Neuron (in vitro differentiated cells): Measurements from ENCODE around the gene PSMA3.
A peak's percentile ranks its signal among the peaks of the same experiment; 100 is the strongest.

ENCODE experiments used
- H2AFZ ChIP-seq: one replicate; pipeline ENCODE4 v1.6.1; 2013; ENCODE audit warnings: low read depth, mild to moderate bottlenecking, inconsistent platforms, low read length, moderate library complexity
- H3K27me3 ChIP-seq: one replicate; pipeline ENCODE4 v1.6.1; 2013; ENCODE audit warnings: low read length; ENCODE audit not compliant: insufficient read depth
- H3K36me3 ChIP-seq: one replicate; pipeline ENCODE4 v1.6.1; 2013; ENCODE audit warnings: low read length; ENCODE audit not compliant: insufficient read depth
- H3K4me1 ChIP-seq: one replicate; pipeline ENCODE4 v1.6.1; 2013; ENCODE audit warnings: low read length; ENCODE audit not compliant: insufficient read depth
- H3K4me3 ChIP-seq: 2 replicates; pipeline ENCODE4 v1.5.1; 2013; ENCODE audit warnings: mild to moderate bottlenecking, low read length, moderate library complexity
- H3K9me3 ChIP-seq: one replicate; pipeline ENCODE4 v1.6.1; 2013; ENCODE audit warnings: low read length

PSMA3 gene

GRCh38 chr14:58297762-58298476, 53.3 kb downstream of the PSMA3 start:
- peaks cover 19% of the 10 kb centered on the region for H3K4me1 ChIP-seq
- H3K27me3 ChIP-seq: no peaks in the 10 kb centered on the region
- H2AFZ ChIP-seq: peak overlapping the region; percentile 41
- no peaks in the 10 kb centered on the region for H3K9me3 ChIP-seq
- peaks cover 29% of the 10 kb centered on the region for H3K36me3 ChIP-seq
- H3K4me3 ChIP-seq: peak overlapping the region; percentile 85

DNA sequence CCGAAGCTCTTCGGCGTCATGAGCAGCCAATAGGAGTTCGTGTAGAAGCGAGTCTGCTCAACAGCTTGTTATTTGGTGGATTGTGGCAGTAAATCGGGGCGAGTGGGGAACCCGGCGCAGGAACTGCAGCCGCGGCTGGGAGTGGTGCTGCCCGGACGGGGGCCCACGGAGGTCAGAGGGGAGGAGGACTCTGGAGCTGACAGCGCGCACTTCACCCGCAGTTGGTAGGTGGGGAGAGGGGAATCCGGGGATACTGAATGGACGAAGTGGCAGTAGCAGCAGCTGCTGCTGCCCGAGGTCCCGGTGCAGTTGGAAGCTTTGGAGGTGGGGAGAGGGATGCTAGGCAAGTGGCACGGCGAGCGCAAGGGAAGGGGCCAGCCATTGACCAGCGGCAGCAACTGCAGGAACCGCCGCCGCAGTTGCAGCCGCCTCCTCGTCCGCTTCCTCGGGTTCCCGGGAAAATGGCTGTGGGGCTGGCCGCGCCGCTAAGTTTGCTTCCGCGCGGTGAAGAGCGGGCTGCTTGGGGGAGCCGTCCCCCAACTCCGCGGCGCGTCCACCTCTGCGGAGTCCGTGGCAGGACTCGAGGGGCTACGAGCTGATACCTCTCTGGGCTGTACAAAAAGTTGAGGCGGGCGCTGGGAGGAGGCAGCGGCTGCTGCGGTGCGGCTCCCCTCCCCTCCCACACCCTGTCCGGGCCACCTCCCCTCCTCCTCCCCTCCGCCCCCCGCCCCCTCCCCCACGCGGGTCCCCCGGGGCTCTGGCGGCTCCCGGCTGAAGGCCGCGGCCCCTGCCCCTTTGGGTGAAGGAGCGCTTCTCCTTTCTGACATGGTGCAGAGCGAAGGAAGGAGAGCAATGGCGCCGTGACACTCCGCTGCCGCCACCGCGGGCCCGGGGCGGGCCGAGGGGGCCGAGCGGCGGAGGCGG, 54.1 kb downstream of the PSMA3 start, which contains the start of gene ARID4A:
Gene ARID4A (plus strand): TSS at position 79 of the 924 bp plus-strand sequence. CDS start 1,300 bp downstream, outside the sequence.
- H3K4me1 ChIP-seq: peaks cover 19% of the 10 kb centered on the region
- H3K36me3 ChIP-seq: peaks cover 30% of the 10 kb centered on the region

DNA sequence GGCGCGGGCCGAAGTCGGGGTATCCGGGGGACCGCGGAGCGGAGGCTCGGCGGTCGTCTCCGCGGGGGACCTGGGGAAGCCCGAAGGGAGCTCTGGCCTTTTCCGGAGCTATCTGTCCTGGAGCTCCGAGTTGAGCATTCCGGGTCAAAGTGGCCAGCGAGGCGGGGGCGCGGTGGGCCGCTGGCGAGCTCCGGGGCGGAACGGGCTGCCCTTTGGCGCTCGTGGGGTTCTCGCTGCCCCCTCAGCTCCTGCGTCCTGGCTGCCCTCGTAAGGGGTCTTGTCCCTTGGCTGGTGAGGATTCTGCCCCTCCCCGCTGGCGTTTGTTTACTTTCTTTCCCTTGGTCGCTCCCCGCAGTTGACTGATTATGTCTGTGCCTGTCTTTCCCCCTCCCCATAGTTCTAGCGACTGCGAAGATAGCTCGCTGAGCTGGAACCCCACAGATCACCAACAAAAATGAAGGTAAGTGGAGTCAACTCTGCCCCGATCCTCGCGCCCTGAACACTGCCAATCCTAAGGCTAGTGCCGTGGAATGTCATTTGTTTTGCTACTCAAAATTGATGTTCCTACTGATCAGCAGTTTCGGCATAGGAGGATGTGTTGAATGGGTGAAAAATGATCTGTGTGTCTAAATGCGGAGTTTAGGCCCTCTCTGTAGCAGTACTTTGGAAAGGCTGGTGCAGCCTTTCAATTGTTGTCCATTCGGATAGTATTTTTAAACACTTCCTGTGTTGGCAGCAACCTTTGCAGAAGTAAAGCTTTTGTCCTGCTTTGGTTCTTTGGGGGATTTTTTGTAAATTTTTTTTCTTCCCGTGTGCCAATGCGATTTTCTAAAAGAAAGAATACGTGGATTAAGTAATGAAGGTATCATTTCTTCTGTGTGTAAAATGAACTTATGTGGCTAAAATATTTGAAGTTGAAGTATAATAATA, 55.0 kb downstream of the PSMA3 start:
- H3K4me1 ChIP-seq: peaks cover 19% of the 10 kb centered on the region
- H3K27me3 ChIP-seq: no peaks in the 10 kb centered on the region
- peak overlapping the region; percentile 67 for H3K4me3 ChIP-seq
- peak overlapping the region; percentile 35 for H2AFZ ChIP-seq
- peaks cover 25% of the 10 kb centered on the region for H3K36me3 ChIP-seq
- no peaks in the 10 kb centered on the region for H3K9me3 ChIP-seq

More for the DNA sequence above, 54.1 kb downstream of the PSMA3 start, which contains the start of gene ARID4A:
- Histone ChIP-seq H3K9me3 (no peaks in the 10 kb centered on the region), H3K27me3 (no peaks in the 10 kb centered on the region), H3K4me3 (peak within 1 kb of the TSS; percentile 85), H2AFZ (peak within 1 kb of the TSS; percentile 41)

DNA sequence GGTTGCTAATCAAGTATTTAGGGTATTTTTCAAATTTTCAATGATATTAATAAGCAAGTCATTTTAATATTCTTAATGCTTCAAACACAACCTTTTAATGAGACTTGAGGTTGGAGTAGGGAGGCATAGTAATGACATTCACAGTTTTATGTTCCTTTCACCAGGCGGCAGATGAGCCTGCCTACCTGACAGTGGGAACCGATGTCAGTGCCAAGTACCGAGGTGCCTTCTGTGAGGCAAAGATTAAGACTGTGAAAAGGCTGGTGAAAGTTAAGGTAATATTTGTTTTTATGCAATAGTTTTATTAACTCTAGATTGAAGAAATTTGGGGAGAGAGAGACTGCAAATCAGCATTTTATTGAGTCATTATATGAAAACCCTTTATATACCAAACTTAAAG, 56.8 kb downstream of the PSMA3 start:
- H3K9me3 ChIP-seq: no peaks in the 10 kb centered on the region
- H3K36me3 ChIP-seq: peaks cover 32% of the 10 kb centered on the region
- no peaks in the 10 kb centered on the region for H3K27me3 ChIP-seq
- peaks cover 16% of the 10 kb centered on the region for H3K4me1 ChIP-seq
- H2AFZ ChIP-seq: no peak overlapping the region
- H3K4me3 ChIP-seq: no peak overlapping the region

DNA sequence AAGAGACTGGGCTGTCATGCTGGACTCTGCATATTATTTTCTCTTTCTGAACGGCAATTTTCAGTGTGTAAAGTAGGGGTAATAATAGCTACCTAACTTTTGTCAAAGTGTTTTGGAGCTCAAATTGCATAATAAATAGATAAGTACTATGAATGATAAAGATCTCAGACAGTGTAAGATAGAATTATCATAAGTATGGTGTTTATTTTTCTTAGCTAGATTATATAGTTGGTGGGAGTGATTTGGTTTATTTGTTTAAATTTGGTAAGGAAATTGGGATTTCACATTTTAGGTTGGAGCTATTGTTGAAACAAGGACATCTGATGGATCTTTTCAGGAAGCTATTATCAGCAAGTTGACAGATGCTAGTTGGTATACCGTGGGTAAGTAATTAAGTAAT, 61.1 kb downstream of the PSMA3 start:
- peaks cover 49% of the 10 kb centered on the region for H3K36me3 ChIP-seq
- no peaks in the 10 kb centered on the region for H3K9me3 ChIP-seq

GRCh38 chr14:58307597-58308316, 63.1 kb downstream of the PSMA3 start:
- no peaks in the 10 kb centered on the region for H3K4me1 ChIP-seq
- H3K9me3 ChIP-seq: no peaks in the 10 kb centered on the region
- no peaks in the 10 kb centered on the region for H3K27me3 ChIP-seq
- H3K4me3 ChIP-seq: no peak overlapping the region
- H2AFZ ChIP-seq: no peak overlapping the region
- H3K36me3 ChIP-seq: peaks cover 42% of the 10 kb centered on the region

More for the DNA sequence above, 61.1 kb downstream of the PSMA3 start:
- Histone ChIP-seq H3K4me1 (peaks cover 2% of the 10 kb centered on the region), H3K4me3 (no peak overlapping the region), H2AFZ (no peak overlapping the region), H3K27me3 (no peaks in the 10 kb centered on the region)

GRCh38 chr14:58309086-58309485, 64.4 kb downstream of the PSMA3 start:
- H2AFZ ChIP-seq: no peak overlapping the region
- H3K9me3 ChIP-seq: no peaks in the 10 kb centered on the region
- no peak overlapping the region for H3K4me3 ChIP-seq
- no peaks in the 10 kb centered on the region for H3K27me3 ChIP-seq
- no peaks in the 10 kb centered on the region for H3K4me1 ChIP-seq
- peaks cover 47% of the 10 kb centered on the region for H3K36me3 ChIP-seq

DNA sequence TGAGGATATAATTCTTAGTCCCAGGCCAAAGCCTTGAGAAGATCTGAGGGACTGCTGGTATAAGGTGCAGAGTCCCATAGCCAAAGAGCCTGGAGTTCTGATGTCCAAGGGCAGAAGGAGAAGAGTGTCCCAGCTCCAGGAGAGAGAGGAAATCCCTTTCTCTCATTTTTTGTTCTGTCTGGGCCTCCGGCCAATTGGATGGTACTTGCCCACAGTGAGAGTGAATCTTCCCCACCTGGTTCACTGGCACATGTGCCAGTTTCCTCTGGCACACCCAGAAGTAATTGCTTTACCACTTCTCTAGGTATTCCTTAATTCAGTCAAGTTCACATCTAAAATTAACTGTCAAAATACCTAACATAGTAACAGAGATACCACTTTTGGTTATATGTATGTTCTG, 69.1 kb downstream of the PSMA3 start:
- H3K27me3 ChIP-seq: no peaks in the 10 kb centered on the region
- H3K4me1 ChIP-seq: no peaks in the 10 kb centered on the region
- peaks cover 38% of the 10 kb centered on the region for H3K36me3 ChIP-seq
- H2AFZ ChIP-seq: no peak overlapping the region
- H3K4me3 ChIP-seq: no peak overlapping the region
- H3K9me3 ChIP-seq: no peaks in the 10 kb centered on the region

- H3K27me3 ChIP-seq: no peaks in the 10 kb centered on the region
- no peak overlapping the region for H3K4me3 ChIP-seq
- H2AFZ ChIP-seq: no peak overlapping the region
- H3K9me3 ChIP-seq: no peaks in the 10 kb centered on the region
- H3K4me1 ChIP-seq: no peaks in the 10 kb centered on the region
- peaks cover 32% of the 10 kb centered on the region for H3K36me3 ChIP-seq
Observed at GRCh38 chr14:58315606-58316005, 71.0 kb downstream of the PSMA3 start.
